NCI-H146 treated with DMSO at 0.1 percent for 48 hours (cell line): ENCODE data around the gene DACH1.

ENCODE experiments used
- DNase-seq: peaks from one replicate; lab custom pipeline; 2025; ENCODE audit not compliant: unreplicated experiment; lab: John Stamatoyannopoulos, UW

DACH1 gene

GRCh38 chr13:71499944-71500514, 367.0 kb downstream of the DACH1 start:
- DNase-seq, result no peak

GRCh38 chr13:71499235-71499634, 367.8 kb downstream of the DACH1 start:
- no peak for DNase-seq

- DNase-seq, result no peak
These were observed 373.8 kb downstream of the DACH1 start for GRCh38 chr13:71493189-71493588.

- DNase-seq, result no peak
These were observed 374.6 kb downstream of the DACH1 start for GRCh38 chr13:71492346-71492871.

- DNase-seq, result no peak
These were observed 376.0 kb downstream of the DACH1 start for GRCh38 chr13:71491010-71491409.

GRCh38 chr13:71489041-71489440, 378.0 kb downstream of the DACH1 start:
- no peak for DNase-seq

GRCh38 chr13:71488201-71488600, 378.8 kb downstream of the DACH1 start:
- no peak for DNase-seq

GRCh38 chr13:71485913-71486312, 381.1 kb downstream of the DACH1 start:
- DNase-seq, result no peak

- no peak for DNase-seq
These were observed 383.3 kb downstream of the DACH1 start for GRCh38 chr13:71483733-71484132.

GRCh38 chr13:71481501-71481900, 385.5 kb downstream of the DACH1 start:
- DNase-seq, result no peak

GRCh38 chr13:71481046-71481445, 386.0 kb downstream of the DACH1 start:
- DNase-seq, result no peak

GRCh38 chr13:71477735-71478134, 389.3 kb downstream of the DACH1 start:
- DNase-seq, result no peak

- DNase-seq, result no peak
These were observed 392.1 kb downstream of the DACH1 start for GRCh38 chr13:71474936-71475335.

GRCh38 chr13:71469626-71470025, 397.4 kb downstream of the DACH1 start:
- no peak for DNase-seq

GRCh38 chr13:71464686-71465085, 402.3 kb downstream of the DACH1 start:
- DNase-seq, result no peak

- no peak for DNase-seq
These were observed 405.1 kb downstream of the DACH1 start for GRCh38 chr13:71461892-71462291.

- no peak for DNase-seq
These were observed 406.8 kb downstream of the DACH1 start for GRCh38 chr13:71460211-71460610.

GRCh38 chr13:71459708-71460107, 407.3 kb downstream of the DACH1 start:
- DNase-seq, result no peak

- DNase-seq, result no peak
These were observed 409.4 kb downstream of the DACH1 start for GRCh38 chr13:71457645-71458044.

GRCh38 chr13:71456136-71456535, 410.9 kb downstream of the DACH1 start:
- no peak for DNase-seq

- no peak for DNase-seq
These were observed 412.5 kb downstream of the DACH1 start for GRCh38 chr13:71454509-71454908.

- no peak for DNase-seq
These were observed 418.8 kb downstream of the DACH1 start for GRCh38 chr13:71448080-71448630.

- no peak for DNase-seq
These were observed 429.3 kb downstream of the DACH1 start for GRCh38 chr13:71437704-71438103.
